K562 (cell line): ENCODE data around the gene BRD3OS.

Experiments used
- GABPA ChIP-seq: fragments of 200-800 bp; sonication (Bioruptor generic); conservative IDR thresholded peaks from 2 replicates; pipeline ENCODE4 v1.6.1; 2016; ENCODE audit warnings: low read depth, missing genetic modification characterization, missing compliant biosample characterization
- HDGF ChIP-seq: fragments of 450-650 bp; IDR thresholded peaks from 2 replicates; pipeline ENCODE4 v1.6.1; 2016
- POLR2A ChIP-seq: fragments of 450-650 bp; conservative IDR thresholded peaks from 2 replicates; pipeline ENCODE4 v1.6.1; 2016
- PURB ChIP-seq: sonication (generic); formaldehyde crosslinking; IDR thresholded peaks from 2 replicates; pipeline ENCODE4 v1.9.0; 2021; ENCODE audit warnings: low read depth, mild to moderate bottlenecking, missing genetic modification reagents
- ZNF143 ChIP-seq: sonication (generic); formaldehyde crosslinking; IDR thresholded peaks from 2 replicates; pipeline ENCODE4 v1.9.0; 2022; ENCODE audit warnings: mild to moderate bottlenecking, missing genetic modification reagents
- TF ChIP-seq, protein P1 (sequence below), 3 experiments: IDR thresholded peaks in 2 of 3; conservative IDR thresholded peaks in 1 of 3; 2 replicates each; pipeline ENCODE4 v1.5.1; 2011 to 2012; ENCODE audit warnings: low read length in 3 of 3, mild to moderate bottlenecking in 3 of 3, control low read depth in 2 of 3, improper control_type of control experiment in 1 of 3, inconsistent platforms in 1 of 3, low read depth in 1 of 3, mixed read lengths in 1 of 3, moderate library complexity in 1 of 3; ENCODE audit not compliant: insufficient read depth in 2 of 3

DNA sequence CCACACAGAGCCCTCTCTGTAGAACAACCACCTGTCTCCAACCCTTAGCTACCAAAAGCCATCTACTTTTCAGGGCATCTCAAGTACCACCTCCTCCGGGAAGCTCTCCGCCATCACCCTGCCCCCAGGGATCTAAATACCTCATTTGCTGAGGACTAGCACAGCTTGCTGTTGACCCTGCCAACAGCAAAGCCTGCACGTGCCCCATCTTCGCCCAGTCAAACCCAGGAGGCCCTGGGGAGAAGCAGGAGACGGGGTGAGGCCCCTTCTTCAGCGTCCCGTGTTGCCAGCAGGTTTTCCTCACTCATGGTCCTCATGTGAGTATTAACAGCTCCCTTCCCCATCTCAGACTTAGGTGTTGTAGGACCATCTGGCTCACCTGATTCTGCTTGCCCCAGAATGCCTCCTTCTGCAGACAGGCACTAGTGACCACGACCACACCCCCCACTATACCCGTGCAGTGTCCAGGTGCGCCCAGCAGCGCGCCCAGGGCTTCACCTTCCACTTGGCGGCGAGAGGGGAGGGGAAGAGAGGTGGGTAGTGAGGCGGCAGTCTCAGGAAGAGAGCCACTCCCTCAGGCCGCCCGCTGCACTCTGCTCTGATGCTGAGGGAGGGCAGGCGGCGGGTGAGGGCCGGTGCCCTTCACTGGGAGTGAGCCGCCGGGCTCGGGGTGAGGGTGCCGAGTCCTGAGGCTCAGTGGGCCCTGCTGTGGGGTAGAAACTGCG lies 44.3 kb upstream of the BRD3OS start:
- TF ChIP-seq, protein P1, sequence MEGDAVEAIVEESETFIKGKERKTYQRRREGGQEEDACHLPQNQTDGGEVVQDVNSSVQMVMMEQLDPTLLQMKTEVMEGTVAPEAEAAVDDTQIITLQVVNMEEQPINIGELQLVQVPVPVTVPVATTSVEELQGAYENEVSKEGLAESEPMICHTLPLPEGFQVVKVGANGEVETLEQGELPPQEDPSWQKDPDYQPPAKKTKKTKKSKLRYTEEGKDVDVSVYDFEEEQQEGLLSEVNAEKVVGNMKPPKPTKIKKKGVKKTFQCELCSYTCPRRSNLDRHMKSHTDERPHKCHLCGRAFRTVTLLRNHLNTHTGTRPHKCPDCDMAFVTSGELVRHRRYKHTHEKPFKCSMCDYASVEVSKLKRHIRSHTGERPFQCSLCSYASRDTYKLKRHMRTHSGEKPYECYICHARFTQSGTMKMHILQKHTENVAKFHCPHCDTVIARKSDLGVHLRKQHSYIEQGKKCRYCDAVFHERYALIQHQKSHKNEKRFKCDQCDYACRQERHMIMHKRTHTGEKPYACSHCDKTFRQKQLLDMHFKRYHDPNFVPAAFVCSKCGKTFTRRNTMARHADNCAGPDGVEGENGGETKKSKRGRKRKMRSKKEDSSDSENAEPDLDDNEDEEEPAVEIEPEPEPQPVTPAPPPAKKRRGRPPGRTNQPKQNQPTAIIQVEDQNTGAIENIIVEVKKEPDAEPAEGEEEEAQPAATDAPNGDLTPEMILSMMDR (IDR thresholded peaks at IDR 0.05 in 2 of 3, conservative IDR thresholded peaks at IDR 0.05 in 1 of 3; ENCODE audit: insufficient read depth in 2 of 3, low read depth in 1 of 3, low read length in 3 of 3), result no peak
- TF ChIP-seq GABPA (tag) (no peak), POLR2A (no peak), ZNF143 (CRISPR knock-in tag) (no peak), PURB (no peak), HDGF (no peak)
